ENCODE measurements around the gene NEDD4L. TPM values are rescaled to one million over a fixed set of nuclear protein-coding genes. Genes with fewer than 3 reads are reported as not detected.

The NEDD4L gene
- total RNA-seq, 2 experiments from 2014 or later = 11.2 to 13.7 TPM

GRCh38 chr18:58095222-58095621 lies 51.2 kb downstream of the NEDD4L start:
- ChIA-PET CTCF (no interaction called here), POLR2A (no interaction called here)
- H3K36me3 ChIP-seq (ENCODE audit: insufficient read depth, low read length) = no peaks in the 10 kb centered on the region
- Mint-ChIP-seq H3K4me3 (no peak overlapping the region), H3K27ac (no peak overlapping the region), H3K36me3 (ENCODE audit: low read depth) (no peaks in the 10 kb centered on the region), H3K4me1 (ENCODE audit: low read depth) (no peaks in the 10 kb centered on the region), H3K9me3 (no peaks in the 10 kb centered on the region), H3K27me3 (no peaks in the 10 kb centered on the region)
- H3K4me3 ChIP-seq (ENCODE audit: low read length) = no peak overlapping the region
- intact Hi-C loops (cut with DNase I, micrococcal nuclease) = no loop called here
- no peaks in the 10 kb centered on the region for H3K27me3 ChIP-seq (ENCODE audit: control insufficient read depth in 1 of 2, insufficient read depth in 2 of 2, low read length in 2 of 2)
- H3K9me3 ChIP-seq (ENCODE audit: control insufficient read depth in 1 of 2, insufficient read depth in 1 of 2, low read length in 2 of 2) = no peaks in the 10 kb centered on the region
- no peaks in the 10 kb centered on the region for H3K4me1 ChIP-seq (ENCODE audit: insufficient read depth, low read length)
- TF ChIP-seq CTCF (IDR thresholded peaks at IDR 0.05) = no peak
- H3K27ac ChIP-seq (ENCODE audit: low read depth in 1 of 2, low read length in 2 of 2) = no peak overlapping the region
- DNase-seq (no peak), ATAC-seq (ENCODE audit: poor library complexity) (no peak)

DNA sequence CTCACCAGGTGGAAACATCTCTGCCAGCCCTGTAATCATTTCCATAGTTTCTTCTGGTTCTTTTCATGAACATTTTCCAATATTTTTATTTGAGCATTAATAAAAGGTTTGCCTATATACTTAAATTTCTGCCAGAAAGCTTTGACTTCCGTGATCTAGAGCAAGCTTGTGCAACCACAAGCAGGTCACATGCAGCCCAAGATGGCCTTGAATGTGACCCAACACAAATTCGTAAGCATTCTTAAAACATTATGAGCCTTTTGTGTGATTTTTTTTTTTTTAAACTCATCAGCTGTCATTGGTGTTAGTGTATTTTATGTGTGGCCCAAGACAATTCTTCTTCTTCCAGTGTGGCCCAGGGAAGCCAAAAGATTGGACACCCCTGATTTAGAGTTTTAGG lies 51.6 kb downstream of the NEDD4L start:
- Histone ChIP-seq H3K36me3 (ENCODE audit: insufficient read depth, low read length) (no peaks in the 10 kb centered on the region), H3K27ac (ENCODE audit: low read depth in 1 of 2, low read length in 2 of 2) (no peak overlapping the region), H3K27me3 (ENCODE audit: control insufficient read depth in 1 of 2, insufficient read depth in 2 of 2, low read length in 2 of 2) (no peaks in the 10 kb centered on the region), H3K4me3 (ENCODE audit: low read length) (no peak overlapping the region), H3K9me3 (ENCODE audit: control insufficient read depth in 1 of 2, insufficient read depth in 1 of 2, low read length in 2 of 2) (no peaks in the 10 kb centered on the region), H3K4me1 (ENCODE audit: insufficient read depth, low read length) (no peaks in the 10 kb centered on the region)
- Mint-ChIP-seq H3K27ac (no peak overlapping the region), H3K27me3 (no peaks in the 10 kb centered on the region), H3K4me1 (ENCODE audit: low read depth) (no peaks in the 10 kb centered on the region), H3K4me3 (no peak overlapping the region), H3K9me3 (no peaks in the 10 kb centered on the region), H3K36me3 (ENCODE audit: low read depth) (no peaks in the 10 kb centered on the region)
- ChIA-PET POLR2A (no interaction called here), CTCF (no interaction called here)
- no peak for DNase-seq
- ATAC-seq (ENCODE audit: poor library complexity) = no peak
- no peak for TF ChIP-seq CTCF (IDR thresholded peaks at IDR 0.05)
- intact Hi-C loops (cut with DNase I, micrococcal nuclease) = no loop called here

GRCh38 chr18:58096658-58097057 lies 52.6 kb downstream of the NEDD4L start:
- no peaks in the 10 kb centered on the region for H3K9me3 ChIP-seq (ENCODE audit: control insufficient read depth in 1 of 2, insufficient read depth in 1 of 2, low read length in 2 of 2)
- no peaks in the 10 kb centered on the region for H3K4me1 ChIP-seq (ENCODE audit: insufficient read depth, low read length)
- Mint-ChIP-seq H3K9me3 (no peaks in the 10 kb centered on the region), H3K36me3 (ENCODE audit: low read depth) (no peaks in the 10 kb centered on the region), H3K4me1 (ENCODE audit: low read depth) (no peaks in the 10 kb centered on the region), H3K27ac (no peak overlapping the region), H3K27me3 (no peaks in the 10 kb centered on the region), H3K4me3 (no peak overlapping the region)
- ATAC-seq (ENCODE audit: poor library complexity) (no peak), DNase-seq (no peak)
- no peak overlapping the region for H3K4me3 ChIP-seq (ENCODE audit: low read length)
- intact Hi-C loops (cut with DNase I, micrococcal nuclease) = no loop called here
- ChIA-PET CTCF (no interaction called here), POLR2A (no interaction called here)
- H3K27ac ChIP-seq (ENCODE audit: low read depth in 1 of 2, low read length in 2 of 2) = no peak overlapping the region
- H3K36me3 ChIP-seq (ENCODE audit: insufficient read depth, low read length) = no peaks in the 10 kb centered on the region
- TF ChIP-seq CTCF (IDR thresholded peaks at IDR 0.05) = no peak
- H3K27me3 ChIP-seq (ENCODE audit: control insufficient read depth in 1 of 2, insufficient read depth in 2 of 2, low read length in 2 of 2) = no peaks in the 10 kb centered on the region

Measured in CD4-positive, alpha-beta T cell (primary cell).